Breast epithelium (tissue), 4 donors: Measurements from ENCODE around the gene DAPK2. TPM values are rescaled to one million over a fixed set of nuclear protein-coding genes. Genes with fewer than 3 reads are reported as not detected.
A peak's percentile ranks its signal among the peaks of the same experiment; 100 is the strongest.

Experiments
- DNase-seq, 2 donors: peaks; one replicate each; pipeline ENCODE4 v3.0.0-alpha.2; 2019; ENCODE audit warnings: low spot score in 2 of 2
- H3K27ac ChIP-seq, 2 donors: fragments of 200-600 bp; sonication (generic) in 1 of 2; one replicate each; pipeline ENCODE4 v1.5.1; 2016 to 2019; ENCODE audit warnings: mild to moderate bottlenecking in 1 of 2
- H3K27me3 ChIP-seq, 2 donors: fragments of 200-600 bp; sonication (generic) in 1 of 2; one replicate each; pipeline versions ENCODE4 v1.5.1 to v1.6.0; 2017 to 2019; ENCODE audit warnings: control low read depth in 1 of 2, mild to moderate bottlenecking in 1 of 2
- H3K36me3 ChIP-seq: fragments of 200-600 bp; one replicate; pipeline ENCODE4 v1.5.1; 2019
- H3K4me1 ChIP-seq, 2 donors: fragments of 200-600 bp; sonication (generic); one replicate each; pipeline ENCODE4 v1.5.1; 2016 to 2019; ENCODE audit warnings: control low read depth in 1 of 2
- H3K4me3 ChIP-seq, 3 donors: fragments of 200-600 bp; sonication (generic); 1 replicate in 2 of 3; 2 replicates in 1 of 3; pipeline ENCODE4 v1.5.1; 2016 to 2019; ENCODE audit warnings: mild to moderate bottlenecking in 3 of 3, moderate library complexity in 2 of 3
- H3K9me3 ChIP-seq, 2 donors: fragments of 200-600 bp; sonication (generic) in 1 of 2; one replicate each; pipeline ENCODE4 v1.5.1; 2016 to 2019; ENCODE audit warnings: control low read depth in 1 of 2
- CTCF ChIP-seq, 3 donors: fragments of 450-650 bp; IDR thresholded peaks; one replicate each; pipeline ENCODE4 v1.5.1; 2016 to 2017; ENCODE audit warnings: antibody characterized with exemption in 3 of 3, mild to moderate bottlenecking in 3 of 3, moderate library complexity in 3 of 3
- POLR2A ChIP-seq: fragments of 450-650 bp; IDR thresholded peaks from one replicate; pipeline ENCODE4 v1.6.1; 2016; ENCODE audit warnings: antibody characterized with exemption, mild to moderate bottlenecking, moderate library complexity
- POLR2AphosphoS5 ChIP-seq, 3 donors: sonication (generic); formaldehyde crosslinking; IDR thresholded peaks; one replicate each; pipeline ENCODE4 v1.6.1; 2017; ENCODE audit warnings: antibody characterized with exemption in 3 of 3
- intact Hi-C: fragments of 100-400 bp; cut with DNase I; formaldehyde crosslinking; loops from one replicate; pipeline ENCODE4 v1.15.1; 2023; ENCODE audit warnings: low total_unique reads
- total RNA-seq, 3 donors: library from RNA; depleted of rRNA; stranded (reverse); fragments of >200 nt; gene quantifications; one replicate each; pipeline ENCODE4 v1.1.0, GENCODE V29; 2016

Gene DAPK2
- total RNA-seq, 3 donors from 2014 or later: 23.6 to 37.3 (median 29.6) TPM

GRCh38 chr15:63896336-63897115 lies 149.8 kb downstream of the DAPK2 start:
- Histone ChIP-seq H3K27me3 (no peaks in the 10 kb centered on the region), H3K36me3 (no peaks in the 10 kb centered on the region), H3K9me3 (no peaks in the 10 kb centered on the region), H3K4me1 (peaks cover 0 to 4% of the 10 kb centered on the region in 2 donors), H3K27ac (peak overlapping the region; percentile 33 to 65), H3K4me3 (no peak overlapping the region)
- no peak for DNase-seq
- TF ChIP-seq CTCF (IDR thresholded peaks at IDR 0.05) (no peak), POLR2A (no peak), POLR2AphosphoS5 (IDR thresholded peaks at IDR 0.05) (no peak)
- intact Hi-C loops: no loop called here

- no peak for DNase-seq
- Histone ChIP-seq H3K9me3 (no peaks in the 10 kb centered on the region), H3K4me1 (peaks cover 0 to 4% of the 10 kb centered on the region in 2 donors), H3K27ac (no peak overlapping the region), H3K4me3 (no peak overlapping the region), H3K27me3 (no peaks in the 10 kb centered on the region), H3K36me3 (no peaks in the 10 kb centered on the region)
- TF ChIP-seq CTCF (IDR thresholded peaks at IDR 0.05) (no peak), POLR2AphosphoS5 (IDR thresholded peaks at IDR 0.05) (no peak)
- intact Hi-C loops: no loop called here
Observed at GRCh38 chr15:63895787-63896218, 150.5 kb downstream of the DAPK2 start.

DNA sequence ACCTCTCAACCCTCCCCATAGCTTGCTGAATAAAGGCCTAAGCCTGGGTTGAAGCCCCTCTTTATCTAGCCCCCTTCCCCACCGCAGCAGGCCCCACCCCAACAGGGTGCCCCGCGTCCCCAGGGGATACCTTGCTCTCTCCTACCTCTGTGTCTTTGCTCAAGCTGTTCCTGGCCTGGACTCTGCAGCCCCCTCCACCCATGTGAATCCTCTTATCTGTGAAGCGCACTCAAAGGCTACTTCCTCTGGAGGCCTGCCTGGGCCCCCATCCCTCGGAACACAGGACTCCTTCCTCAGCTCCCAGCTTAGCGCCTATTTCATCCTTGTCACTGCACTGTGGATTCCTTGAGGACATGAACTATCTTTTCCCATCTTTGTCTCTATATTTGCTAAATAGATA lies 151.1 kb downstream of the DAPK2 start:
- Histone ChIP-seq H3K36me3 (no peaks in the 10 kb centered on the region), H3K9me3 (no peaks in the 10 kb centered on the region), H3K27ac (no peak overlapping the region), H3K4me3 (no peak overlapping the region), H3K27me3 (no peaks in the 10 kb centered on the region), H3K4me1 (peaks cover 0 to 4% of the 10 kb centered on the region in 2 donors)
- intact Hi-C loops: no loop called here
- TF ChIP-seq POLR2AphosphoS5 (IDR thresholded peaks at IDR 0.05) (no peak), CTCF (IDR thresholded peaks at IDR 0.05) (no peak), POLR2A (no peak)
- no peak for DNase-seq

DNA sequence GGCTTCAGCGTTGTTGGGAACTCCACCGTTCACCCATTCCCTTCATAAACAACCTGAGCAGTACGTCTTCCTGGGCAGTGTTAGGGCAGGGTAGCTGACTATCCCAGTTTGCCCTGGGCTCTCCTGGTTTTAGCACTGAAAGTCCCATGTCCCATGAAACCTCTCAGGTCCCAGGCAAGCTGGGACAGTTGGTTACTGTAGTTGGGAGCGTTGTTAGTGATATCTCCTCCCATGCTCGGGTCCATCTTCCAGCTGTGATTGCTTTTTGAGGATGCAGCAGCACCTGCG lies 151.7 kb downstream of the DAPK2 start:
- no peaks in the 10 kb centered on the region for H3K27me3 ChIP-seq
- H3K36me3 ChIP-seq: no peaks in the 10 kb centered on the region
- peaks cover 0 to 4% of the 10 kb centered on the region in 2 donors for H3K4me1 ChIP-seq
- no peak for DNase-seq
- H3K9me3 ChIP-seq: no peaks in the 10 kb centered on the region
- H3K27ac ChIP-seq: no peak overlapping the region
- intact Hi-C loops: no loop called here
- no peak for TF ChIP-seq CTCF (IDR thresholded peaks at IDR 0.05)
- TF ChIP-seq POLR2AphosphoS5 (IDR thresholded peaks at IDR 0.05): no peak
- TF ChIP-seq POLR2A: no peak
- H3K4me3 ChIP-seq: no peak overlapping the region

DNA sequence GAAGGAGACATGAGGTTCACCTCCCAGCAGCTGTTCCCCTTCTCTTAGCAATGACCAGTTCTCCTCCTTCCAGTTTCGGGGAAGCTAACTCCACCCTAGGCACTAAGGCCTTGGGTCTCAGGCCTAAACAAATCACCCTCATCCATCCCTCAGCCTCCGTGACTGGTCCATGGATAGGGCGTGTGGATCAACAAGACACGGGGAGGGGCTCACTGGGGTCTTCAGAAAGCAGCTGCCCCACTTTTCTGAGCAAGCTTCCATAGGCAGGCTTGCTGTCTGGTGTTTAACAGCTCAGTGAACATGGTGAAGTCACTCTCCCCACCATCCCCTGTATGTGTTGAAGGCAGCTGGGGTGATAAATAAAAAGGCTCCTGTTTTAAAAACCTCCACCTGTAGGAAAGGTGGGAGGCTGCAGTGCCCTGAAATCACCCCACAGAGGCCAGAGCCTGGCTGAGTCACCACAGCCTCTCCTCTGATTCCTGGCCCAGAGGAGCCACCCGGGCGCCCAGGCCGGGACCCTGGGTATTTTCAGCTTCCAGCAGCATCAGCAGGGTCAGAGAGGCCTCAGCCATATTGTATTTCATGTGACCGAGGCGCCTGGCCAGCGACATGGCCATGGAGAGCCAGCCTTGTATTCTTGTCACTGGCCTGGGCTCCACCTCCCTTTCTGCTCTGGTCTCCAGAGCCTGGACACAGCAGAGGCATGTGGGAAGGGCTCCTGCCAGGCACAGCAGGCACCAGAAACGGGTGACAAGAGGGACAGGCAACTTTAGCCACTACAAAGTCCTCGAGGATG lies 152.2 kb downstream of the DAPK2 start:
- H3K36me3 ChIP-seq: no peaks in the 10 kb centered on the region
- no peak overlapping the region for H3K4me3 ChIP-seq
- no peaks in the 10 kb centered on the region for H3K9me3 ChIP-seq
- no peak overlapping the region for H3K27ac ChIP-seq
- no peaks in the 10 kb centered on the region for H3K27me3 ChIP-seq
- TF ChIP-seq CTCF (IDR thresholded peaks at IDR 0.05) (no peak), POLR2A (no peak), POLR2AphosphoS5 (IDR thresholded peaks at IDR 0.05) (no peak)
- intact Hi-C loops: no loop called here
- peaks cover 0 to 4% of the 10 kb centered on the region in 2 donors for H3K4me1 ChIP-seq
- no peak for DNase-seq
